ENCODE results near the gene DEFB124.
"Not testable (repeated sequence)": the region's sequence is repeated elsewhere in the genome, so short reads cannot be mapped to it uniquely, and the experiment has no call there.

The DEFB124 gene

DNA sequence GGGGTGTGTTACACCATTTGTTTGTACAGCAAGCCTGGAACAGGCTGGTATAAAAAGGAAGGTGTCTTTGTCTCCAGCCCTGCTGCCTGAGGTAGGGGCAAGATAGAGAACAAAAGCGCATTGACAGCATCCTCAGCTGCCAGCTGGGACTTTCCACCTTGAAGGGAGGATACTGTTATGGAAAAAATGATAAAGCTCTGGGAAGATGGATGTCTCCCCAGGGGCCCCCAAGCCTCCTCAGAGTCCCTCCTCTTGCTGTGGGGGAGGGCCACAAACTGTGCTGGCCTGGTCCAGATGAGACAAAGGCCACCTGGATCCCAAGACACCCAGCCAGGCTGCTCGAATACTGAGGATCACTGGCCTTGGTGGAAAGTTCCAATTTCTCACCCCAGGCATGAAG, 13.2 kb upstream of the DEFB124 start:
- no peak for DNase-seq (ENCODE audit: low spot score)

DNA sequence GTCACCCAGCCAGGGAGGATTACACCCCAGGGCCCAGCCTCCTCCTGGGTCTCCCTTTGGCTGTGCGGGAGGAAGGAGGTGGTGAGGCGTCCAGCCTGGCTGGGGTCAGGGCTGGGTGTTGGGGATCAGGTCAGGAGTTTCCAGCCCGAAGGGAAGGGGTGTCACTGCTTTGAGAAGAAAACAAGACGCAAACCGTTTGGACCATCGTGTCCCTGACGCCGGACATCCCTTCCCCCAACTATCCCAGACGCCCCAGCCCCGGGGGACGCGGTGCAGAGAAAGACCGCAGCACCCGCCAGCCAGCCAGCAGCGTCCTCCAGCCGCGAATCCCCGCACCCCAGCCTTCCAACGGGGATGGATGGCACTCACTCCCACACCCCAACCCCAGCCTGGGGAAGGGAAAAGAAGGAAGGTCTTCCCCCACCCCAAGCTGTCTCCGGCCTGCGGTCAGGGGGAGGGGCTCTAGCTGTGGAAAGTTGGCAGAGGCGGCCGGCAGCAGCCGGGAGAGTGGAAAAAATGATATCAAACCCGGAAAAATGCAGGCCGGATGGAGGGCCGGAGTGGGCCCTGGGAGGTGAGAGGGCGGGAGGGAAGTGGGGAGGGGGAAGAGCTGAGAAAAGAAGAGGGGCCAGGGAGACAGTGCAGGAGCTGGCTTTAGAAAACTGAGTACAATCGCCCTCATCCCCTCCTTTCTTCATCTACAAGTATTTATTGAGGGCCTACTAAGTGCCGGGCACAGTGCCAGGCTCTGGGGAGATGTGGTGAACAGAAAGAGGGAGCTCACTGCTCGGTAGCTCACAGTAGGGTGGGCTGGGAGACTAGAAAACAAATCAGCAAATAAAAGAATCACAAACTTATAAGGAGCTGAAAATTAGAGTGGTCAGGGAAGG, 10.8 kb upstream of the DEFB124 start:
- DNase-seq (ENCODE audit: low spot score): no peak

DNA sequence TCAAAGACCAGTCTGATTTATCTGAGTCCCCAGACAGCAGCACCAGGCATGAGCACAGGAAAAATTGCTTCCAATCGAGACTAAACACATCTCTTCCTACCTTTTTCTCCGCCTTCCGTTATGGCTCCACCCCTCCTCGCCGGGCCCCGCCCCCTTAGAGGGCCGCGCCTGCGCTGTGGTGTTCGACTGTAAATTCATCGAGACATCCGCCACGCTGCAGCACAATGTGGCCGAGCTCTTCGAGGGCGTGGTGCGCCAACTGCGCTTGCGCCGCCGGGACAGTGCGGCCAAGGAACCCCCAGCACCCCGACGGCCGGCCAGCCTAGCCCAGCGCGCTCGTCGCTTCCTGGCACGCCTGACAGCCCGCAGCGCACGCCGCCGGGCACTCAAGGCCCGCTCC, 9.1 kb upstream of the DEFB124 start:
- no peak for DNase-seq (ENCODE audit: low spot score)

DNA sequence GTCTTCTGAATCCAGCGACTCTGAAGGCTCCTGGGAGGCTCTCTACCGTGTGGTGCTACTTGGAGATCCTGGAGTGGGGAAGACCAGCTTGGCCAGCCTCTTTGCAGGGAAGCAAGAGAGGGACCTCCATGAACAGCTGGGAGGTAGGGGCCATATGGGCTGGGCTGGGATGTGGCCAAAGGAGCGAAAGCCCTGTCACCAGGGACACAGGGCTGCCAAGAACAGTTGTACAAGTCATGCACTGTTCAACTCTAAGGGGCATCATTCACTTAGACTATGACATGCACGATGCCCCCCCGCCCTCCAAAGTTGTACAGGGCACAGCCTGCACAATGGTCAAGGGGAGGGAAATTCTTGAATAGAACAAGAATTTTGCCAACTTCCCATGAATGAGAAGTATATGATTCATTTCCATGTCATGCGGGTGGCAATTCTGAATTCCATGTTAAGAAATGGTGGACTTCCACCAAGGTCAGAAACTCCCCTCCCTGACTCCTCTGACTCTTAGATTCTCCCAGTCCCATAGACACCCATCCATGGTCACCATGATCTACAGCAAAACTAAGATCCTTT, 1.8 kb upstream of the DEFB124 start:
- no peak for DNase-seq (ENCODE audit: low spot score)

DNA sequence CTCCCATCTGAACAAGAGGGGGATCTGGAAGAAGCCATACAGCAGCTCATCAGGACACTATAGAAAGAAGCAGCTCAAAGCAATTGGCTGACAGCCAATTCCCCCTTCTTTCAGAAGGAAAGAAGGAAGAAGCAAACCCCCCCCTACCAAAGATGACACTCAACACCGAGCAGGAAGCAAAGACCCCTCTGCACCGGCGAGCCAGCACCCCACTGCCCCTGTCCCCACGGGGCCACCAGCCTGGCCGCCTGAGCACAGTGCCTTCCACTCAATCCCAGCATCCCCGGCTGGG, 1.3 kb upstream of the DEFB124 start:
- DNase-seq (ENCODE audit: low spot score): no peak

DNA sequence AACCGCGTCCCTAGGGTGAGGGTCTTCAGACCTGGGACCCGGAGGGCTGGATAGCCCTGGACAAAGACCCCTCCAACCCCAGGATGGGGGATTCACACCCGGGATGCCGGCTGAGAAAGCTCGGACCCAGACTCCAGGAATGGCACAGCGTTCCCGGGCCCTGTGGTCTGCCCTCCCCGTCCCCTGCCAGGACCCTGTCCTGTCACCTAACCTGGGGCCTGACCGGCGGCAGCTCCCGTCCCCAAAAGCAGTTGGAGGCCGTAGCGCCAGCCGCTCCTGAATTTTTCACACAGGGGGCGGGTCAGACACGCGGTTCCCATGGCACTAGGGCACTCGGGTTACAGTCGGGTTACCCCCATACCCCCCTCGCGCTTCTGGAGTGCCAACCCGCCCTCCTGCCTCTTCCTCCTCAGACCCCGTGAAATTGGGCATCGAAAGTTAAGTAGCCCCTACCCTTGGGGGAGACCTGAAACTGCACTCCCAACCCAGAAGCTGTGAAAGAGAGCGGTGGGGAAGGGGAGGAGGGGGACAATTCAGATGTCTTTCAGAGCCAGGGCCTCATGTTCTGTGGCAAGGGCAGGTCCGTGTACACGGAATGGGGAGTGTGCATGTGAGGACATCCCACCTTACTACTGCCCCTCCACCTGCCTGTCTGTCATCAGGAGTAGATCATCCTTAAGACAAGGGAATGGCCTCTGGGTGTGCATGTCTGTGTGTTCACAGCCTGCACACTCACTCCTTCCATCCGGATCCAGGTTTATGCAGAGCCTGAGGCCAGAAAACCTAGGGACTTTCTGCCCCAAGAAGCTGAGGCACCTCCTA, 756 bp upstream of the DEFB124 start:
- no peak for DNase-seq (ENCODE audit: low spot score)

DNA sequence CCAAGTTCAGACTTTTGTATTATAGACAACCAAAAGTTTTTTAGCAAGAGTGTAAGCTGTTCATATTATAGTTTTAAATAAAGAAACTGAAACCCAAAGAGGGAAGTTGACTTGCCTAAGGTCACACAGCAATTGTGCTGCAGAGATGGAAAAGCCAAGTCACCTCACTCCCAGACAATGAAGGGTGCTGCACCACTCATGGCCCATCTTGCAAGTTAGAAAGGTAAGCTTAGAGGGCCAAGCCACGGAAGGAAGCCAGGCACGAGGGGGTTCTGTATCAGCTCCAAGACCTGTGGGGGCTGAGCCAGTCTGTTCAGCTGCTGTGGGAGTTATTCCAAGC, 860 bp downstream of the DEFB124 start:
- no peak for DNase-seq (ENCODE audit: low spot score)

DNA sequence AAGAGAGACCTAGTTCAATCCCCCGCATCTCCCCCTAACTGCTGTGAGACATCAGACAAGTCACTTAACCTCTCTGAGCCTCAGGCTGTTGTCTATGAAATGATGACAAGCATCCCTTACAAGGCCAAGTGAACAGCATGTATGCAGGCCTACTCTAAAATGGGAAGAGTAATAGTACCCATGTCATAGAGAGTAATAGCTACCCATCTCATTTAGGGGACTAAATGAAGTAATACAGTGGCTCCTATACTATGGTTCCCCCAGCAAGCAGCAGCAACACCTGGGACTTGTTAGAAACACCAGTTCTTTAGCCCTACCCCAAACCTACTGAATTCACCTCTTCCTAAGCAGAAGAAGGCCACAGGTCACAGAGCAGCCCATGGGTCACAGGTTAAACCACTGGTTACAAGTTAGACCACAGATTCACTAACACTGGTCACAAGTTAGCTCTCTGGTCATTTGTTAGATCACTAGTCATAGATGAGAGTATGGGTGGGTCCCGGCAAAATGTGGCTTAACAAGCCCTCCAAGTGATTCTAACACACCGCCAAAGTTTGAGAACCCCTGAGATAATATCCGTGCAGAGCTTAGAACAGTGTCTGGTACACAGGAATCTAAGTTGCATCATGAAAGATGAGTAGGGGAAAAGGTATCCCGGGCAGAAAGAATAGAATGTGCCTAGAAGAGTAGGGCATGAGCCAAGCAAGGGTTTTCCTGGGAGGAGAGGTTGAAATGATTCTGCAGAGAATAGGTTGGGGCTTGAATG, 1.4 kb downstream of the DEFB124 start:
- DNase-seq (ENCODE audit: low spot score): no peak

DNA sequence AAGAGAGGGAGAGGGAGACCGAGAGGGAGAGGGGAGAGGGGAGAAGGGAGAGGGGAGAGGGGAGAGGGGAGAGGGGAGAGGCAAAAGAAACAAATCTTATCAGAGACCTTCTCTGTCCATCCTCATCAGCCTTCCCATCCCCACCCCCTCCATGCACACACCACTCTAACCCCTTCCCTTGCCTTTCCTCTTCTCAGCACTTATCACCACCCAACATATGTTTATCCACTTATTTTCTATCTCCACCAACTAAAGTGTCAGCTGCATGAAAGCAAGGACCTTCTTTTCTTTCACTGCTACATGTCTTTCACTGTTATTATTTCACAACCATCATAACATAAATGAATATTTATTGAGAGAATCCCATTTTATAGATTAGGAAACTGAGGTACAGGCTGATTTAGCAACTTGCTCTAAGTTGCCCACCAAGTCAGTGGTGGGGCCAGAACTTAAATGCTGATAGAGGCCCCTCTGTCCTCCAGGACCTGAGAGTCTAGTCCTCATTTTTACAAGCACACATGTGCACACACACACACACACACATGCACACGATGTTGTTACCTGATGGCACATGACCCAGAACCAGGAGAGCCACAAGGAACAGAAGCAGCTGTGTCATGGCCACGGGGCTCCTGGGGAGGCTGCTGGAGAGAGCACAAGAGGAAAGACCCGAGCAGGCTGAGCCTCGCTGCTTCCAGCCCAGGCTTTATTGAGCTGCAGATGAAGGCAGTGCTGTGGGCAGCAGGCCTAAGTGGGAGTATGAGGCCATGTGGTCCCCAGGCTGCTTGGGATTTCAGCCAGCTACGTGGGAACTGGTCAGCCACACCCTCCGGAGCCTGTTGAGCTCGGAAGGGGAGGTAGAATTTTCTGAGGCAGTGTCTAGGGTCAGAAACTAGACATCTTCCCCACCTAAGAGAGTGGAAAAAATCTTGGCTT, 2.3 kb downstream of the DEFB124 start:
- DNase-seq (ENCODE audit: low spot score): no peak

DNA sequence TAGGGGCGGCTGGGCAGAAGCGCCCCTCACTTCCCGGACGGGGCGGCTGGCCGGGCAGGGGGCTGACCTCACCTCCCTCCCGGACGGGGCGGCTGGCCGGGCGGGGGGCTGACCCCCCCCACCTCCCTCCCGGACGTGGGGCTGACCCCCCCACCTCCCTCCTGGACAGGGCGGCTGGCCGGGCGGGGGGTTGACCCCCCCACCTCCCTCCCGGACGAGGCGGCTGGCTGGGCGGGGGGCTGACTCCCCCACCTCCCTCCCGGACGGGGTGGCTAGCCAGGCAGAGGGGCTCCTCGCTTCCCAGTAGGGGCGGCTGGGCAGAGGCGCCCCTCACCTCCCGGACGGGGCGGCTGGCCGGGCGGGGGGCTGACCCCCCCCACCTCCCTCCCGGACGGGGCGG, 4.0 kb downstream of the DEFB124 start:
- not testable (repeated sequence) for DNase-seq (ENCODE audit: low spot score)

DNA sequence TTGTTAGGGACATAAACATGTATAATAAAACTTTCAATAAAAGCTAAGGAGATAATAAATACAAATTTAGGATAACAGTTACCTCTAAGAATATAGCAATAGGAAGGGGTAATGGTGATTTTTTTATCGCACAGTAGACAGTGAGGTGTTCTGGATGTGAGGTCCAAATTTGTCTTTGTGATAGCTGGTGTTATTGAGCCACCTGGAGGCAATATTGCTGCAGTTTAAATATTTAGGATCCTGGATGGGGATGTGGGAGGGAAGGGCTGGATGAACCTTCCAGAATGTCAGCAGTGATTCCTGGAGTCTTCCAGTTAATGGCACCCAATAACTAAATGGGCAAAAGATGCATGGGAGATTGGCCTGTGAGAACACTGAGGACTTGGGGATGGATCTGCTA, 20.6 kb downstream of the DEFB124 start:
- no peak for DNase-seq (ENCODE audit: low spot score)

DNA sequence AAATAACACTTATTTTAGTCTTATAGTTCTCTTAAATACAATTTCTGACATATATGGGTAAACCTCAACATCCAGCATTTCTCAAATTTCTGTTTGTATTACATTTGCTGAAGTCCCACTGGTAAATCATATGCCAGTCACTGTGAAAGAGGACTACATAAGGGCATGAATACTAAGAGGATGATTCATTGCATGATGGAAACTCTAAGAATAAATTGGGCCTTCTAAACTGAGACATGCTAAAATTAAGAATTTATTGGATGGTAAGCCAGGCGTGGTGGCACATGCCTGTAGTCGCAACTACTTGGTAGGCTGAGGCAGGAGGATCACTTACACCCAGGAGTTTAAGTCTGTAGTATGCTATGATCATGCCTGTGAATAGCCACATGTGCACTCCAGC, 22.4 kb downstream of the DEFB124 start:
- no peak for DNase-seq (ENCODE audit: low spot score)

DNA sequence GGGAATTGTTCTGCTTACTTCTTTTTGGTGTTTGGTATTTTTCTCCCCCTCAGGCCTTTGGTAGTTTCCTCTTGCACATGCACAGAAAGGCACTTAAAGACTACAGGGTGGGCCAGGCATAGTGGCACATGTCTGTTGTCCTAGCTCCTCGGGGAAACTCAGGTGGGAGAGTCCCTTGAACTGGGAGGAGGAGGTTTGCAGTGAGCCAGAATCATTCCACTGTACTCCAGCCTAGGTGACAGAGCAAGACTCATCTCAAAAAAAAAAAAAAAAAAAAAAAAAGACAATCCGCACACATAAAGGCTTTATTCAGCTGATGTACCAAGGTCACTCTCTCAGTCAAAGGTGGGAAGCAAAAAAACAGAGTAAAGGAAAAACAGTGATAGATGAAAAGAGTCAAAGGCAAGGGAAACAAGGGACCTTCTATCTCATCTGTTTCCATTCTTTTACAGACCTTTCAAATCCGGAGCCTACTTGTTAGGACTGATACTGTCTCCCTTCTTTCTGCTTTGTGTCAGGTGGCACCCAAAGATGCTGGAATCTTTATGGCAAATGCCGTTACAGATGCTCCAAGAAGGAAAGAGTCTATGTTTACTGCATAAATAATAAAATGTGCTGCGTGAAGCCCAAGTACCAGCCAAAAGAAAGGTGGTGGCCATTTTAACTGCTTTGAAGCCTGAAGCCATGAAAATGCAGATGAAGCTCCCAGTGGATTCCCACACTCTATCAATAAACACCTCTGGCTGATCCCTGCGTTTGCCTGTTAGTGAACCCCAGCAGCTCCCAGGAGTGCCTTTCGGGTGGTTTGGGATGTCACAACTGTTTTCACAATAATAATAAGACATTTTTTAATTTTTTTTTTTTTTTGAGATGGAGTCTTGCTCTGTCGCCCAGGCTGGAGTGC, 25.2 kb downstream of the DEFB124 start:
- DNase-seq (ENCODE audit: low spot score): no peak

DNA sequence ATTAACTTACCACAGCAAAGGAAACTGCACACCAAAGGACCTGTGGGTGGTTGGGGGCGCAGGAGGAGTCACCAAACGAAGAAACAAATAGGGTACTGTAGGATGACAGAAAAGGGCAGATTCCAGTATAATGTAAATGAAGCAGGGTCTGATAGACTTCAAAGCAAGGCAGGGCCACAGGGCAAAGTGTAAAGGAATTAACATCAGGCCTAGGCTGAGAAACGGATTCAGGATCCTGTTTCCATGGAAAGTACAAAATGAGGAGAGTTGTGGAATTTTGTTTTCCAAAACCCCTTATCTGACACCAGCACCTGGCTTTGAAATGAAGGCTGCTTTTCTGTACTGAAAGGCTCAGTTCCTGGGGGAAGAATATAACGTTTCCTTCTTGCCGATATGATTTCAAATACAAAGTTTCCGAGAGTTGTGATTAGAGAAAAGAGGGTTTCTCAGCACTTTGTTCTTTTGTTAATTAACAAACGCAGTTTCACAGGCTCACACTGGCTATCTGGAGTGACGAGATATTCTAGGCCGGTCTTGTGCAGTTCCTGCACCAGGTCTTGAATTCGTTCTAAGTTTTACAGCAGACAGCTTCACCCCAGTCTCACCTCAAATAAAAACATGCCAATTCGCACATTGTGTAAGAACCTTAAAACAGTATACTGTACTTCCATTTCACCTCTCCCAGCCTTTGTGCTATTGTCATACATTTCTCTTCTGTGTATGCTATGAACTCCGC, 28.7 kb downstream of the DEFB124 start:
- no peak for DNase-seq (ENCODE audit: low spot score)

DNA sequence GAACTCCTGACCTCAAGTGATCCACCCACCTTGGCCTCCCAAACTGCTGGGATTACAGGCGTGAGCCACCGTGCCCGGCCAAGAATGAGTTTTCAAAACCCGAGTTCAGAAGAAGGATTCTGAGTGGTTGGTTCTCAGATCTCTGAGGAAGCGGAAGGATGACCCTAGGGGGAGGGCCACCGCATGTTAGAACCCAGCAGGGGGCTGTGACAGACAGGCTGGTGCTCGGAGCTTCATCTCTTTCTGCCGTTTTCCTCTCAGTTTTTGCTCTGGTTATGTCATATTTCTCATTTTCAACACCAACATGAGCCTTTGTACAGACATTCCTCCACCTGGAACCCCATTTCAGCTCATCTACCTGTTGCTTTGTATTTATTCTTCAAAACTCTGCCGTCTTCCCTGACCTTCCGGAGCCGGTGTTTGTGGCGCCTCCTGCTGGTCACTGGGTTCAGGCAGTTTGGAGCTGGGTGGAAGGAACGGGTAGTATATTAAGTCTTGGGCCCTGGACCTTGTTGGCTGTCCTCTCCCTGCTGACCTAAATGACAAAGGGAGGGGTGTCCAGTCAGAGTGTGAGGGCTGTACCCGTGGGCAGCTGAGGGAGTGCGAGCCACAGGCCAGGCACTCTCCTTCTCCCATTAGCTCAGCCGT, 34.8 kb downstream of the DEFB124 start, which contains the start of gene DEFB123:
Gene DEFB123, plus strand, starts transcription at position 621 of the 648 bp plus-strand sequence. CDS start 67 bp downstream, outside the sequence.
- no peak for DNase-seq (ENCODE audit: low spot score)

DNA sequence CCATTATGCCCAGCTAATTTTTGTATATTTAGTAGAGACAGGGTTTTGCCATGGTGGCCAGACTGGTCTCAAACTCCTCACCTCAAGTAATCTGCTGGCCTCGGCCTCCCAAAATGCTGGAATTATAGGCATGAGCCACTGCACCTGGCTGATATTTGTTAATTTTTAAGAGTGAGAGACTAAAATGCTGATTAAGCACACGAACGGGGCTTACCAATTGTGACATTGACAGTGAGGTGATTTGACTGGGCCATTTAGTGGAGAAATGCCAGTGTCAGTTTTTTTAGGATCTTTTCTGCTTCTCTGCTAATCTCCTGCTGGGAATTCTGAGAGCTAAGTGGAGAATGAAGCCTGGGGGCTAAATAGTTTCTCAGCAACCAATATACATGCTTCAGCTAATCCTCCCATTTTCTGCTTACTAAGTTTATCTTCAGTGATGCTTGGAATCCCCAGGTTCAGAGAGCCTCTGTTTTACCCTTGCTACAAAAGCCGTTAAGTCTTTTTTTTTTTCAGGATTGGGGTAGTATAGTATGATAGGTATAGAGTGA, 44.3 kb downstream of the DEFB124 start:
- no peak for DNase-seq (ENCODE audit: low spot score)

DNA sequence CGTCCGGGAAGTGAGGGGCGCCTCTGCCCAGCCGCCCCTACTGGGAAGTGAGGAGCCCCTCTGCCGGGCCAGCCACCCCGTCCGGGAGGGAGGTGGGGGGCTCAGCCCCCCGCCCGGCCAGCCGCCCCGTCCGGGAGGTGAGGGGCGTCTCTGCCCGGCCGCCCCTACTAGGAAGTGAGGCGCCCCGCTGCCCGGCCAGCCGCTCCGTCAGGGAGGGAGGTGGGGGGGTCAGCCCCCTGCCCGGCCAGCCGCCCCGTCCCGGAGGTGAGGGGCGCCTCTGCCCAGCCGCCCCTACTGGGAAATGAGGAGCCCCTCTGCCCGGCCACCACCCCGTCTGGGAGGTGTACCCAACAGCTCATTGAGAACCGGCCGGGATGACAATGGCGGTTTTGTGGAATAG, 47.4 kb downstream of the DEFB124 start:
- DNase-seq (ENCODE audit: low spot score): not testable (repeated sequence)

DNA sequence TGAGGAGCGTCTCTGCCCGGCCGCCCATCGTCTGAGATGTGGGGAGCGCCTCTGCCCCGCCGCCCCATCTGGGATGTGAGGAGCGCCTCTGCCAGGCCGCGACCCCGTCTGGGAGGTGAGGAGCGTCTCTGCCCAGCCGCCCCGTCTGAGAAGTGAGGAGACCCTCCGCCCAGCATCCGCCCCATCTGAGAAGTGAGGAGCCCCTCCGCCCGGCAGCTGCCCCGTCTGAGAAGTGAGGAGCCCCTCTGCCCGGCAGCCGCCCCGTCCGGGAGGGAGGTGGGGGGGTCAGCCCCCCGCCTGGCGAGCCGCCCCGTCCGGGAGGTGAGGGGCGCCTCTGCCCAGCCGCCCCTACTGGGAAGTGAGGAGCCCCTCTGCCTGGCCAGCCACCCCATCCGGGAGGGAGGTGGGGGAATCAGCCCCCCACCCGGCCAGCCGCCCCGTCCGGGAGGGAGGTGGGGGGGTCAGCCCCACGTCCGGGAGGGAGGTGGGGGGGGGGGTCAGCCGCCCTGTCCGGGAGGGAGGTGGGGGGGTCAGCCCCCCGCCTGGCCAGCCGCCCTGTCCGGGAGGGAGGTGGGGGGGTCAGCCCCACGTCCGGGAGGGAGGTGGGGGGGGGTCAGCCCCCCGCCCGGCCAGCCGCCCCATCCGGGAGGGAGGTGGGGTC, 47.9 kb downstream of the DEFB124 start:
- not testable (repeated sequence) for DNase-seq (ENCODE audit: low spot score)
